Peyer's patch (tissue), 4 donors: ENCODE data around the gene RPL39.

Source experiments
- CTCF ChIP-seq, 6 experiments: fragments of 450-650 bp in 4 of 6; fragments of 200-600 bp in 2 of 6; sonication (generic) in 1 of 6; IDR thresholded peaks; one replicate each; pipeline ENCODE4 v1.5.1; 2017 to 2019; ENCODE audit warnings: antibody characterized with exemption in 6 of 6, mild to moderate bottlenecking in 3 of 6, moderate library complexity in 1 of 6
- POLR2A ChIP-seq, 2 donors: fragments of 450-650 bp; IDR thresholded peaks; one replicate each; pipeline ENCODE4 v1.5.1; 2017; ENCODE audit warnings: antibody characterized with exemption in 2 of 2, mild to moderate bottlenecking in 2 of 2, moderate library complexity in 2 of 2

GRCh38 chrX:119826399-119826959 is 35.0 kb upstream of the RPL39 start:
- TF ChIP-seq POLR2A (IDR thresholded peaks at IDR 0.05) (no peak), CTCF (IDR thresholded peaks at IDR 0.05) (no peak)
